Esophagus muscularis mucosa (tissue), 4 donors: ENCODE results near the gene MRPL47.

ENCODE experiments used
- CTCF ChIP-seq, 3 experiments: fragments of 200-600 bp in 2 of 3; fragments of 450-650 bp in 1 of 3; sonication (generic) in 2 of 3; IDR thresholded peaks; one replicate each; pipeline ENCODE4 v1.5.1; 2017 to 2019; ENCODE audit warnings: antibody characterized with exemption in 3 of 3, mild to moderate bottlenecking in 2 of 3, moderate library complexity in 1 of 3
- EP300 ChIP-seq: sonication (generic); formaldehyde crosslinking; IDR thresholded peaks from one replicate; pipeline ENCODE4 v1.6.1; 2017; ENCODE audit warnings: antibody characterized with exemption
- POLR2A ChIP-seq: fragments of 450-650 bp; IDR thresholded peaks from one replicate; pipeline ENCODE4 v1.6.1; 2017; ENCODE audit warnings: antibody characterized with exemption, moderate library complexity, mild to moderate bottlenecking, low read depth

DNA sequence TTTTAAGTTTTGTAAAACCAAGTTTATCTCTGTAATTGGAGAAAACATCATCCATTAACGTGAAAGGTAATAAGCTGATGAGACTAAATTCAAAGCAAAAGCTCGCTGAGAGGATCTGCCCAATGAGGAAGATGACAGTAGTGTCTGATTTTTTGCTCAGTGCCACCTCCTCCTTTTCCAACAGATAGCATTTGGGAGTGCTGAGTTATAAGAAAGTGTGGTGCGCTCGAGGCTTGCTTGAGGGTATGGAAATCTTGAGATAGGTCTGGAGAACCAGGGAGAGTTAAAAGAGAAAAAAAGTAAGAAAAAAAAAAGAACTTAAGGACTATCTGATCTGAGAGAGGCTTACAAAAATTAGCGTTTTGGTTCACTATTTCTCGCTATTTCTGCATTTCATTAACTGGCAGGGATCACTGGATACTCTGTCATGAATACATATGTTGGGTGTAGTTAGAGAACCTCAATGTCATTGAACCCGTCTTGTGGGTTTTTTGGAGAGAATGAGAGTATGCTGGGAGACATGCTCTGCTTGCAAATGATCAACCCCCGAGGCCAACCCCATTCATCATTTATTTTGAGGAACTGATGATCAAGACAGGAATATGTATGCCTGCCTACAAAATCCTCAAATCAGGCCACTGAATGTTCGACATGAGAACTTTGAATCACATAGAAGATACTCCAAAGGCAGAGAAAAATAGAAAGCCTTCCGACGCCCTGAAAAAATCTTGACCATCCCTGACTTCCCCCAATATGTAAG is 47.4 kb upstream of the MRPL47 start:
- TF ChIP-seq CTCF (IDR thresholded peaks at IDR 0.05) (no peak), EP300 (no peak), POLR2A (no peak)
